Breast epithelium (tissue), 3 donors: Measurements from ENCODE around the gene CIAO2B.

Source experiments
- CTCF ChIP-seq, 3 donors: fragments of 450-650 bp; IDR thresholded peaks; one replicate each; pipeline ENCODE4 v1.5.1; 2016 to 2017; ENCODE audit warnings: antibody characterized with exemption in 3 of 3, mild to moderate bottlenecking in 3 of 3, moderate library complexity in 3 of 3
- POLR2AphosphoS5 ChIP-seq, 3 donors: sonication (generic); formaldehyde crosslinking; IDR thresholded peaks; one replicate each; pipeline ENCODE4 v1.6.1; 2017; ENCODE audit warnings: antibody characterized with exemption in 3 of 3

DNA sequence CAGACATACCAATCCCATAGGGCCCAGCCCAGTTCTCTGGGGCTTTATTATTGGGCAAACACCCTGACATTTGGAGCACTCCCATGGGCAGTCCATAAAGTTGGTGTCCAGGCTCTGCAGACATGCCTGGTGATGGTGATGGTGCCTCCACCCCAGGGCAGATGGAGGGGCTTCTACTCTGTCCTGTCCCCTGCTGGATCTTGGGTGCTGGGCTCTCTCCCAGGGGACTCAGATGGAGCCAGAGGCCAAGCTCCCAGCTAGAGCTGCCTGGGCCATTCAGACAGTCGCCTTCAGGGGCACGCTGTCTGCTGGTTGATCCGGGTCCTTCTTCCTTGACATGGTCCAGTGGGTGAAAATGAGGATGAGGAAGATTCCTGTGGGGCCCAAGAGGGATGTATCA lies 26.1 kb downstream of the CIAO2B start:
- TF ChIP-seq CTCF (IDR thresholded peaks at IDR 0.05) = no peak
- no peak for TF ChIP-seq POLR2AphosphoS5 (IDR thresholded peaks at IDR 0.05)
